Hepatocyte (in vitro differentiated cells): ENCODE results near the gene ADAM10. TPM values are rescaled to one million over a fixed set of nuclear protein-coding genes. Genes with fewer than 3 reads are reported as not detected.

Experiments used
- DNase-seq: peaks from one replicate; pipeline ENCODE4 v3.0.0-alpha.2; 2016; ENCODE audit warnings: low spot score
- H2AFZ ChIP-seq: fragments of 200-600 bp; sonication (generic); 2 replicates; pipeline ENCODE4 v1.6.0; 2016; ENCODE audit warnings: antibody characterized with exemption, mild to moderate bottlenecking
- H3K27ac ChIP-seq: fragments of 200-600 bp; sonication (generic); 2 replicates; pipeline ENCODE4 v1.5.1; 2016; ENCODE audit warnings: mild to moderate bottlenecking
- H3K27me3 ChIP-seq: fragments of 200-600 bp; sonication (generic); 2 replicates; pipeline ENCODE4 v1.6.1; 2016
- H3K36me3 ChIP-seq: fragments of 200-600 bp; sonication (generic); replicated peaks from 2 replicates; pipeline ENCODE4 v1.5.1; 2016; ENCODE audit warnings: low read depth; ENCODE audit not compliant: insufficient read depth
- H3K4me1 ChIP-seq: fragments of 200-600 bp; sonication (generic); 2 replicates; pipeline ENCODE4 v1.5.1; 2016; ENCODE audit warnings: mild to moderate bottlenecking, moderate library complexity; ENCODE audit not compliant: insufficient read depth
- H3K4me2 ChIP-seq: fragments of 200-600 bp; sonication (generic); 2 replicates; pipeline ENCODE4 v1.6.0; 2016
- H3K4me3 ChIP-seq: fragments of 200-600 bp; sonication (generic); 2 replicates; pipeline ENCODE4 v1.5.1; 2016; ENCODE audit warnings: mild to moderate bottlenecking
- H3K79me2 ChIP-seq: fragments of 200-600 bp; sonication (generic); 2 replicates; pipeline ENCODE4 v1.6.0; 2017; ENCODE audit warnings: mild to moderate bottlenecking
- H3K9me2 ChIP-seq: fragments of 200-600 bp; sonication (generic); replicated peaks from 2 replicates; pipeline ENCODE4 v1.6.0; 2017; ENCODE audit warnings: mild to moderate bottlenecking; ENCODE audit not compliant: insufficient read depth
- H3K9me3 ChIP-seq: fragments of 200-600 bp; sonication (generic); 2 replicates; pipeline ENCODE4 v1.5.1; 2016; ENCODE audit warnings: low read depth, mild to moderate bottlenecking
- H4K20me1 ChIP-seq: fragments of 200-600 bp; sonication (generic); 2 replicates; pipeline ENCODE4 v1.6.0; 2016; ENCODE audit warnings: mild to moderate bottlenecking; ENCODE audit not compliant: insufficient read depth, poor library complexity, severe bottlenecking
- EZH2 ChIP-seq: fragments of 200-600 bp; sonication (generic); IDR thresholded peaks from 2 replicates; pipeline ENCODE4 v1.6.1; 2016; ENCODE audit warnings: antibody characterized with exemption, mild to moderate bottlenecking, borderline replicate concordance
- EZH2phosphoT487 ChIP-seq: fragments of 200-600 bp; sonication (generic); IDR thresholded peaks from one replicate; pipeline ENCODE4 v1.6.1; 2018; ENCODE audit warnings: antibody characterized with exemption, mild to moderate bottlenecking, low read depth, moderate library complexity; ENCODE audit not compliant: unreplicated experiment, severe bottlenecking
- WGBS: methylation state at CpG from one replicate; pipeline ENCODE4 v1.1.6; 2016; ENCODE audit warnings: low lambda C conversion rate; ENCODE audit errors: missing lambda C conversion rate; 5-methylcytosine and 5-hydroxymethylcytosine counted together
- polyA plus RNA-seq: library from polyadenylated mRNA; unstranded; fragments of >200 nt; fragmentation: Nextera tagmentation; extraction: Ambion mirVana; gene quantifications from 2 replicates; pipeline ENCODE4 v1.2.1, GENCODE V29; 2016
- total RNA-seq: library from RNA; depleted of rRNA; stranded (reverse); fragments of >200 nt; gene quantifications from 2 replicates; pipeline ENCODE4 v1.2.3, GENCODE V29; 2014
- TF ChIP-seq, protein P1 (sequence below): fragments of 200-600 bp; sonication (generic); IDR thresholded peaks from 2 replicates; pipeline ENCODE4 v1.5.1; 2016; ENCODE audit warnings: antibody characterized with exemption, mild to moderate bottlenecking; ENCODE audit not compliant: poor library complexity

Gene ADAM10
- total and polyA plus RNA-seq, 2 experiments from 2014 or later, result 112 to 163 TPM

DNA sequence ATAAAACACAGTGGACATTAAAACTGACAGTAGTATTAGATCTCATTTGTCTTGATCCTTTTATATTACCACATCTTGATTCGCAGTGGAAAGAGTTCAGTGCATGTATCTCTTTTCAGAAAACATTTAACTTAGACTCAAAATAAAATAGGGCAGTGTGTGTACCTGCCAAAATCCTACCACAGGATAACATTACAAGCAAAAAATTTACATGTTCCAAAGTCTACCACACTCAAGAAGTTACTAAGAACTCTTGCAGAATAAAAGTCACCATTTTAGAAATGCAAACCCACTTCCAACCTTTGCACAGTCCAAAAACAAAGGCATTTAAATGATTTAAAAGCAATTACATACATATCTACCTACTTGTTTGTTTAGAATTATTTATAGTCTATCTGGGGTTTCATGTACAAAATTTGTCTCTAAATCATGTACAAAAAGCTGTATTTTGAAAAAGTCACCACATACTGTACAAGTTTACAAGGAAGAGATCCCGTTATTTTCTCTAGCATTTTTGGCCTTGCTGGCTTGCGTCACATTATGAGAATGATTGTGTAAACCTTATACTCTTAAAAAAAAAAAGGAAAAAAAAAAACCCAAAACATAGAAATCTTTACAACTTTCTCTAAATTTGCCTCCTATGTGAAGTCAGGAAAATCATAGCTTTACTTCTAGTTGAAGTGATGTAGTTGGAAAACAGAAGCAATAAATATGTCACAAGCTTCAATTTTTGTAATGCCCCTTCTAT lies 153.8 kb downstream of the ADAM10 start:
- Histone ChIP-seq H3K27me3 (no peaks in the 10 kb centered on the region), H3K9me2 (no peaks in the 10 kb centered on the region), H3K9me3 (no peaks in the 10 kb centered on the region), H2AFZ (no peak overlapping the region), H3K36me3 (no peaks in the 10 kb centered on the region), H3K4me1 (no peaks in the 10 kb centered on the region), H3K79me2 (no peaks in the 10 kb centered on the region), H3K4me3 (no peak overlapping the region), H3K4me2 (no peak overlapping the region), H4K20me1 (no peaks in the 10 kb centered on the region), H3K27ac (no peak overlapping the region)
- 86% methylated on average over 3 of the region's 3 CpGs for WGBS
- no peak for DNase-seq
- TF ChIP-seq, protein P1, sequence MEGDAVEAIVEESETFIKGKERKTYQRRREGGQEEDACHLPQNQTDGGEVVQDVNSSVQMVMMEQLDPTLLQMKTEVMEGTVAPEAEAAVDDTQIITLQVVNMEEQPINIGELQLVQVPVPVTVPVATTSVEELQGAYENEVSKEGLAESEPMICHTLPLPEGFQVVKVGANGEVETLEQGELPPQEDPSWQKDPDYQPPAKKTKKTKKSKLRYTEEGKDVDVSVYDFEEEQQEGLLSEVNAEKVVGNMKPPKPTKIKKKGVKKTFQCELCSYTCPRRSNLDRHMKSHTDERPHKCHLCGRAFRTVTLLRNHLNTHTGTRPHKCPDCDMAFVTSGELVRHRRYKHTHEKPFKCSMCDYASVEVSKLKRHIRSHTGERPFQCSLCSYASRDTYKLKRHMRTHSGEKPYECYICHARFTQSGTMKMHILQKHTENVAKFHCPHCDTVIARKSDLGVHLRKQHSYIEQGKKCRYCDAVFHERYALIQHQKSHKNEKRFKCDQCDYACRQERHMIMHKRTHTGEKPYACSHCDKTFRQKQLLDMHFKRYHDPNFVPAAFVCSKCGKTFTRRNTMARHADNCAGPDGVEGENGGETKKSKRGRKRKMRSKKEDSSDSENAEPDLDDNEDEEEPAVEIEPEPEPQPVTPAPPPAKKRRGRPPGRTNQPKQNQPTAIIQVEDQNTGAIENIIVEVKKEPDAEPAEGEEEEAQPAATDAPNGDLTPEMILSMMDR, result no peak
- no peak for TF ChIP-seq EZH2

DNA sequence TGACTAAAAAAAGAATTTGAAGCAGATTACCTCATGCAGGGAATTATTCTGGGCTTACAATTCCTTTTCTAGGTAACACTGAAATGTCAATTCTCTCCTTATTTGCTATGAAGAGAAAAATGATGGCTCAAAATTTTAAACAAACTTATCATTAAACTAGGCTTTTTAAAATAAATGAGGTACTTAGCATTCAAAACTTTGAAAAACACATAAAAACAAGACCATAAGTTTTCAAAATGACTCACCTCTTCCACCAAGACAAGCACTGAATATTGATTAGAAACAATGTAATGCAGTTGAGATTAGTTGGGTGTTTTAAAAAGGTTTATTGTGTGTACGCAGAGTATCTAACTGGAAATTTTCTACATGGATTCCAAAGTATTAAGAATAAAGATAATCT lies 154.6 kb downstream of the ADAM10 start:
- DNase-seq, result no peak
- WGBS, result 92% methylated on average over 1 of the region's 1 CpG
- TF ChIP-seq EZH2 (no peak), EZH2phosphoT487 (no peak)
- TF ChIP-seq, protein P1, result no peak
- Histone ChIP-seq H2AFZ (no peak overlapping the region), H3K4me3 (no peak overlapping the region), H3K36me3 (no peaks in the 10 kb centered on the region), H3K79me2 (no peaks in the 10 kb centered on the region), H3K27me3 (no peaks in the 10 kb centered on the region), H3K9me2 (no peaks in the 10 kb centered on the region), H3K4me2 (no peak overlapping the region), H3K9me3 (no peaks in the 10 kb centered on the region), H3K27ac (no peak overlapping the region), H4K20me1 (no peaks in the 10 kb centered on the region), H3K4me1 (no peaks in the 10 kb centered on the region)

DNA sequence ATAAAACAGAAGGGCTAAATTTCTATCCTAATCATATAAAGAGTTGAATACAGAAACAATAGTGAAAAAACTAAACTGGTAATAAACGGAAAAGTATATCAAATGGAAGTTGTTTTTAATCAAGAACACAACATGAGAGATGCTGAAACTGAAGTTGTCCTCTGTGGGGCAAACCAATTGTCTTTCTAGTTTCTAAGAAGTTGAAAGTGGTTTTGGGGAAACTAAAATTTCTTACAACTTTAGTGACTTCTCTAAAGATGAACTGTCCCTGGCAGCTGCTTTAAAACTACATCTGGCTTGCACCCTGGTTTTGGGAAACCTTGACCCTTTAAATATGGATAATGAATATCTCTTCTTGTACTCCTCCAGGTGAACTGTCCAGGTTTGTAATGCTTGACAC lies 155.6 kb downstream of the ADAM10 start:
- H4K20me1 ChIP-seq, result no peaks in the 10 kb centered on the region
- H3K27me3 ChIP-seq, result no peaks in the 10 kb centered on the region
- 95% methylated on average over 1 of the region's 1 CpG for WGBS
- no peak overlapping the region for H2AFZ ChIP-seq
- no peaks in the 10 kb centered on the region for H3K9me3 ChIP-seq
- TF ChIP-seq EZH2phosphoT487 (no peak), EZH2 (no peak)
- TF ChIP-seq, protein P1, result no peak
- H3K4me1 ChIP-seq, result no peaks in the 10 kb centered on the region
- no peaks in the 10 kb centered on the region for H3K9me2 ChIP-seq
- no peak for DNase-seq
- no peak overlapping the region for H3K4me2 ChIP-seq
- no peak overlapping the region for H3K27ac ChIP-seq
- H3K4me3 ChIP-seq, result no peak overlapping the region
- H3K79me2 ChIP-seq, result no peaks in the 10 kb centered on the region
- H3K36me3 ChIP-seq, result no peaks in the 10 kb centered on the region
